HT-29 (cell line): Measurements from ENCODE around the gene DLK1. TPM values are rescaled to one million over a fixed set of nuclear protein-coding genes. Genes with fewer than 3 reads are reported as not detected.

Experiments used
- DNase-seq: peaks from one replicate; pipeline ENCODE4 v3.0.0-alpha.2; 2015; ENCODE audit warnings: low spot score
- total RNA-seq: library from RNA; depleted of rRNA; stranded (reverse); fragments of >200 nt; shearing (Covaris generic); gene quantifications from 2 replicates; pipeline ENCODE4 v1.2.3, GENCODE V29; 2014

DLK1 gene
- total RNA-seq, 1 experiment from 2014 or later, result not detected

DNA sequence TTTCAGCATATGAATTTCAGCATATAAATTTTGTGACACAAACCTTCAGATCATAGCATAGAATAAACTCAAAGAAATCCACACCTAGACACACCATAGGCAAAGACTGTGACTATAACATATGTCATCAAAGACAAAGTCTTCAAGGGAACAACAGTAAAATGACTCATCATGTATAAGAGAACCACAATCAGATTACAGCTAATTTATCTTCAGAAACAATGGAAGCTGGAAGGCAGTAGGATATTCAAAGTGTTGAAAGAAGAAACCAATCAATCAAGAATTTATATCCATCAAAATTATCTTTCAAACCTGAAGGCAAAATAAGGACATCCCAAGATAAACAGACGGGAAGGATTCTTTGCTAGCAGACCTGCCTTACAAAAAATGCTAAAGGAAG is 29.0 kb downstream of the DLK1 start:
- DNase-seq, result no peak

DNA sequence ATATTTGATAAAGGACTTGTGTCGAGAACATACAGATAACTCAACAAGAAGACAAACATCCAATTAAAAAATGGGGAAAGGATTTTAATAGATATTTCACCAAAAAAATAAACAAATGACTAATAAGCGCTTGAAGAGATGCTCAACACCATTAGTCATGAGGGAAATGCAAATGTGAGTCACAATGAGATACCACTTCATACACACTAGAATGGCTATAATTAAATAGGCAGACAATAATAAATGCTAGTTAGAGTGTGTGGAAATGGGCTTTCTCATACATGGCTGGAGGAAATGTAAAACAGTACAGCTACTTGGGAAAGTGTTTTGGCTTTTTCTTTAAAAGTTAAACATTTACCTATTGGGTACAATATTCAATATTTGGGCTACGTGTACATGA is 34.8 kb downstream of the DLK1 start:
- no peak for DNase-seq

DNA sequence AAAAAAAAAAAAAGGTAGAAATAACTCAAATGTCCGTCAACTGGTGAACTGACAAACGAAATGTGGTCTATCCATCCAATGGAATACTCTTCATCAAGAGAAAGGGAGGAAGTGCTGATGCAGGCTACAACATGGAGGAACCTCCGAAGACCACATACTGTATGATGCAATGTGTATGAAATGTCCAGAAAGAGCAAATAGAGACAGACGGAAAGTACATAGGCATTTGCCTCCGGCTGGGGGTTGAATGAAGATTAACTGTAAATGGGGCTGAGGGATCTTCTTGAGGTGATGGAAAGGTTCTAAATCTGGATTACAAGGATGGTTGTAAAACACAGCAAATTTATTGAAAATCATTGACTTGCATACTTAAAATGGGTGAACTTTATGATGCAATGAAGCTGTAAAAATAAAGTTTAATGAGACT is 35.4 kb downstream of the DLK1 start:
- DNase-seq, result no peak

- DNase-seq, result no peak
These were observed 36.2 kb downstream of the DLK1 start for GRCh38 chr14:100762901-100763300.

GRCh38 chr14:100764471-100765115 is 37.9 kb downstream of the DLK1 start:
- no peak for DNase-seq

DNA sequence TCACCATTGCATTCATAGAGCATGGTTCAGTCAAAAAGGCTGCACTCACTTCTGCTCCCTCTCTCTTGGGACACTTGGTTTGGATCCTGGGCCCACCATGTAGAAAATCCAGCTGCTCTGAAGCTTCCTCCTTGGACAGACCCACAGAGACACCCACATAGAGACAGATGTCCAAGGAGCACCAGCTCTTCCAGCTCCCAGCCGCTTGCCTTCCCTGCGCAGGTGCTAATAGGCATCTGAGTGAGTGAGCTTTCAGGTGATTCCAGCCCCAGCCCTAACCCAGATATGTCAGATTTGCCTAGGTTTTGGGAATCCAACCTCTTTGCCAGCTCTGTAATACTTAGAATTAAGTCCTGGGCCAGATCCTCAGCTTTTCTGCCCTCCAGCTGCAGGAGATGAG is 38.6 kb downstream of the DLK1 start:
- DNase-seq, result no peak

GRCh38 chr14:100765991-100766390 is 39.3 kb downstream of the DLK1 start:
- DNase-seq, result no peak

- no peak for DNase-seq
These were observed 40.5 kb downstream of the DLK1 start for GRCh38 chr14:100767003-100767787.

DNA sequence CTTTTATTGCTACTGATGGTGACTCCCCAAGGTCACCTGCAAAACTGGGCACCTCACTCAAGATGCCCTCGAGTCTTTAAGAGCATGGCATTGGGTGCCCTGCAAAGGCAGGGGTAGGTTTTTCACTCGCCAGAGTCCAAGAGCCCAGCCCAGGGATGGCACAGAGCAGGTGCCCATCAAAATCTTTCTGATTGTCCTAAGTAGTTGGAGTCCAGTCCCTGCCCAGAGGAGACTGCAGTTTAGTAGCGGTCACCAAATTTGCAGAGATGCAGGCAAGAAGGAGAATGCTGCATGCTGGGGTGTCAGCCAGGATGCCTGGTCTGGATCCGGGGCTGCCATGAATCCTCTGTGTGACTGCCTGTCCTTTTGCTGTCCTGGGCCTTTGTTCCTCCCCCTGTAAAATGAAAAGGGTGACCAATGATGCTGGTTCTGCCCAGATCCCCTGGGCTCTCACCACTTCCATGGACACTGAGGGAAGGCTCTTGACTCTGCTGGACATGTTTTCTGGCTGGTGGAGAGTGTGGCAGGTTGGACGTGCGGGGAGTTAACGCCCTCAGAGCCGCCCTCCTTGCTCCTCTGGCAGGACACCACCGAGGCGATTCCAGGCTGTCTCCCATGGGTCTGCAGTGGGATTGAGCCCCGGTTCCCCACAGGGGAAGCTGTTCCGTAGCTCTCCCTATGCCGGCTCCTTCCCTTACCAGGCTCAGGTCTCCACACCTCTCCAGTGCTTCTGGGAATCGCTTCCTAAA is 41.3 kb downstream of the DLK1 start:
- no peak for DNase-seq

DNA sequence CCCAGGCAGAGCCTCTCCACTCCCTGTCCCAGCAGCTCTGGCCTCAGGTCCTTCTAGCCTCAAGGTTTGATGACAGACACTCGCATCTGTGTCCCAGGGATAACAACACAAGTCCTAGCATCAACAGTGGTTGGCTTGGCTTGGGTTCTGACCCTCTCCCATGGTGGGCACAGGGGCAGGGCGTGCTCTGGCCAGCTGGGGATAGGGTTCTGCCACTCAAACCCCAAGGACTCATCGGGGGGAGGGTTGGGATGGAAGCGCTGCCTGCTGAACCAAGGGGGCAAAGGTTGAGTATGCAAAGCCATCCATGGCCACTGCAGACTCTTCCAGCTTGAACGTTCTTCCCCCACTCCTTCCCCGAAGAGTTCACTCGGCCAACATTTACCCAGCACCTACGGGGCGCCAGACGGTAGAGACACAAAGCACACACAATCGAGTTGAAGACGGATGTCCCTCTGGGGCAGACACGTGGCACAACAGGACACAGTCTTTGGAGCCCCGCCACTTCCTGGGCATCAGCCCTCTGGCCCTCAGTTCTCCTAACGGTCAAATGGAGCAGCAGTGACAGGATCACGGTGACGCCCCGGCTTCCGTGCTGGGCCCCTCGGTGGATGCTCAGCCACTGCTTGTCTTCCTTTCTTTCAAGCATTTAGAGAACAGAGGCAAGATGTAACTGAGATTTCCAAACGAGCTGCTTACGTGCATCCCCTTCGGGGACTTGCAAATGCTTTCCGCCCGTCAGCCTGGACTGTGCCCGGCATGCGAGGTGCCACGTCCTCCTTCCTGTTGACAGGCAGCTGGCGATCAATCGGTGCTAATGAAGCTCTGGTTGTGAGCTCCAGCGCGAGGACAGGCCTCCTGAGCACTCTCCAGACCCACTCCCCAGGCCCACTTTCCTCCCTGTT is 42.6 kb downstream of the DLK1 start:
- DNase-seq, result no peak

GRCh38 chr14:100770046-100770445 is 43.4 kb downstream of the DLK1 start:
- DNase-seq, result no peak

GRCh38 chr14:100770605-100771120 is 44.0 kb downstream of the DLK1 start:
- no peak for DNase-seq

DNA sequence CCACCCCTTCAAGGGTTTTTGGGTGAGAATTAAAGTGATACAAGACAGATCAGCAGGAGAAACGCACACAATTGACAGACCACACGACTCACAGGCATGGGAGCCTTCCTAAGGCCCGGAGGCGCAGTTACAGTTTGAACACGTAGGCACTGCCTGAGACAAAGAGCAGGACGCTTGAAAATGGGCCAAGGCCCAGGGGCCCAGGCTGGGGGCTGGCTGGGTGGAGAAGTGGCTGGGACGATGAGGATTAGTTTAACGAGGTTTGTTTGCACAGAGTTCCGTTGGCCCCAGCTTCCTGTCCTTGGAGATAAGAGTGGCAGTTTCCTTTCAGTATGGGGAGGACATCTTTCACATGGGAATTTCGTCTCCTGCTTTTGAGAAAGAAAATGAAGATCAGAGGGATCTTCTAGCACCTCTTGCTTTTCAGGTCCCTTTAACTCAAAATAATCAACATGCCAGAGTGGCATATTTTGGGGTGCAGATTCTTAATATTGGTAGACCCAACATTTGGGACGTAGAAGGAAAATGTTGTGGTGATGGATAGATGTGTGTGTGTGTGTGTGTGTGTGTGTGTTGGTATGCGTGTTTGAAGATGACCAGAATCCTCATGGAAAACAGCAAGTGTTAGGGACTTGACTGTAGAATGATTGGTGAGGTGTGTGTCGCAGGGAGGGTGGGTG is 44.6 kb downstream of the DLK1 start:
- DNase-seq, result no peak

DNA sequence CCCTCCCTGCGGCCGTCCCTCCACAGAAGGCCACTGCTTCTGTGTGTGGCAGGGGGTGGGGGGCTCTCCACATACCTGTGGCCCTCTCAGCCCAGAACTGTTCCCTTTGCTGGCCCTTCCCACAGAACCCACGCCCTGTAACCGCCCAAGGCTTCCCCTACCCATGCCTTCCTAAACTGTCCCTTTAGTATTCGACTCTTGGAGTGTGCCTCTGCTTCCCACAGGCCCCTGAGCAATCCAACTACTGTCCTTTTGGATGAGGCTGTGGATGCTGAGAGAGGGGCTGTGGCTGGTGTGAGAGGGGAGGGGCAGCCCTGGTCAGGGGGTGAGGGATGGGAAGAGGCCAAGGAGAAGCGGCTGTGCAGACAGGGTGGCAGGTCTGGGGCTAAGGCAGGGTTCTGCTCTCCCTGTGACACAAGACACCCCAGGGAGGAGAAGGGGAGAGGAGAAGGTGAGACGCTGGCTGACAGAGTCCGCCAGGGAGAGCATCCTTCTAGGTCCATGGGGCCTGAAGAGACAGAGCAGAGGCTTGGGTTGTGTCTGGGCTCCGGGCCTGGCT is 46.0 kb downstream of the DLK1 start:
- no peak for DNase-seq

DNA sequence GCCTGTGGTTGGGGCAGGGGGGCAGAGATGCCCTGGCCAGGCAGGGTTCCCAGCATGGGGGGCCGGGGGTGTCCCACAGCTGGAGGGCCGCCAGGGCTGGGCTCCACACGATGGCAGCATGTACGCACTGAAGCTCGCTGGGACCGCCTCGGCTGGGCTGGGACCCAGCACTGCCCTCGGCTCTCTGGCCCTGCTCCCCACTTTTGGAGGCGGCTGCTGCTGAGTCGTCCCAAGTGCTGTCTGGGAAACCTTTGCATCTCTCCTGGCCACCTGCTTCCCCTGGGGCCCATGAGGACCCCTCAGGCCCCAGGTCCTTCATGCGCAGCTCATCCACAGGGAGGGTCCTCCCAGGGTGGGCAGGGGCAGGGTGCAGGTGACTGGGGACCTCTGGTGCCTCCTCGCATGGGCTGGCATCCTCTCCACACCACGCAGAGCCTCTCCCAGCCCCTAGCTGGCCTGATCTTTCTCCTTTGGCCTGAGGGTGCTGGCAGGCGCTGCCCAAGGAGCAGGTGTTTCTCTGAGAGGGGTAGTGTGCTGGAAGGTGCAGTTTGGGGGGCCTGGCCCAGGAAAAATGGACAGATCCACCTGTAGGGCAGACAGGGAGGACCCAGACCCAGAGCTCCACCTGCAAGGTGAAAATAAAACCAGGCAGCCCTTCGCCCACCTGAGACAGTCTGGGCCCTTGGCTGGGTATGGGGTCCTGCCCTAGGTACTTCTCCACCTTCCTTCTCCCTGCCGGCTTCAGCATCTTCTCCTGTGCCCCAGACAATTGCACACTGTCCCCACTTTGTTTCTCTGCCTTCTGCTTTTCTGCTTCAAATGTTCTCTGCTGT is 46.9 kb downstream of the DLK1 start:
- DNase-seq, result no peak

DNA sequence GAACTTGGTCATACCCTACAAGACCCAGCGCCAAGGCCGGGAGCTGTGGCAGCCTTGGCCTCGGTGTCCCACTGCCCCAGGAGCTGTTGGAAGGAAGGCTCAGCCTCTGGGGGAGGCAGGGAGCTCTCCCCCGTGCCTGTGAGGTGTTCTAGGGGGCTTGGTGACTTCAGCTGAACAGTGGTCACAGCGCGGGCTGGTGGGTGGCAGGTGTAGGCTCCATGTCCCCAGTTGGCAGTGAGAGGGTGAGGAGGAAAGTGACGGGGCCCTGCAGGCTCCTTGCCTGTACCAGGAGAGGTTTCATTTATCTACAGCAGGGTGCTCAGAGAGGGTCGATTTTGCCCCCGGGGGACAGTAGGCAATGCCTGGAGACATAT is 47.5 kb downstream of the DLK1 start:
- no peak for DNase-seq

GRCh38 chr14:100775351-100775830 is 48.7 kb downstream of the DLK1 start:
- no peak for DNase-seq

DNA sequence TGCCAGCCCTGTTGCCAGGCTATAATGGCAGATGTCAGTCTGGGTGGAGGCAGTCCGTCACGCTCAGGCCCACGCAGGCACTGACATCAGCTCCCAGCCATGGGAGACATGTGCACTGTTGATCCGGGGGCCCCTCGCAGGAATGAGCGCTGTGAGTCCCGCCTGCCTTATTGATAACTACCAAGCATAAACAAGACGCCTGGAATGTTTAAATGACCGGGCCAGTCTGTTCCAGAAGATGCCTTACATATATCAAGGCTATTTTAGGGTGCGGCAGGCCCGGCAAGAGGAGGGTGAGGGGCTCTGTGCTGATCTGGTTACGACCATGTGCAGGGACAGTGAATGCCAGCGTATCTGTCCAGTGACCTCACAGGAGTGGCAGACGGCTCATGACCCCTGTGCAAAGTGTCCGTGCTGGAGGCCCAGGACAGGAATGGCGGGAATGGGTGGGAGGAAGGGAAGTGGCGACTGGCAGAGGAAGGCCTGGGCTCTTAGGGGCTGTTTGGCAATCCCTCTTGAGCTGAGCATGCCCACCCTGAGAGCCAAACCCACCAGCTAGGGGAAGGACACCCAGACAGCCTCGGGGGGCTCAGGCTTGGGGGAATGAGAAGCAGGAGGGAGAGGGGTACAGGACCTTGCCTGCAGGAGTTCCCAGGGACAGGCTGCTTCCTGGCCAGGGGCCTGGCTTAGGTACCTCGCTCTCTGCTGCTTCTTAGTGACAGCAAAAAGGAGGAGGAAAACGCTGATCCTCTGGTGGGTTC is 49.3 kb downstream of the DLK1 start:
- DNase-seq, result no peak
